HepG2 (cell line): ENCODE data around the gene KRTAP1-4. TPM values are rescaled to one million over a fixed set of nuclear protein-coding genes. Genes with fewer than 3 reads are reported as not detected.

Experiments used
- ATAC-seq: fragments of 200-7000 bp; cut with Tn5 transposase; 3 replicates; pipeline ENCODE4 v1.9.1; 2020; ENCODE audit warnings: mild to moderate bottlenecking, moderate library complexity
- BruUV-seq: library from RNA; stranded (reverse); fragments of 400-500 nt; replicated peaks from 2 replicates; lab custom pipeline; 2021; lab: Mats Ljungman, UMichigan
- CTCF ChIA-PET: fragments of 300-600 bp; formaldehyde crosslinking; extraction: SDS; loops from one replicate; lab custom pipeline; 2021; ENCODE audit warnings: low total read pairs, inconsistent platforms, low intra/inter-chr PET ratio; lab: Yijun Ruan, JAX
- POLR2A ChIA-PET: fragments of 350-600 bp; sonication (Branson Sonifier 250); formaldehyde crosslinking; loops from one replicate; lab custom pipeline; 2020; ENCODE audit warnings: antibody characterized with exemption, inconsistent platforms; lab: Yijun Ruan, JAX
- DNase-seq: peaks from one replicate; pipeline ENCODE4 v3.0.0-alpha.2; 2015; ENCODE audit warnings: low spot score
- FAIRE-seq: peaks from 3 replicates; lab custom pipeline; 2011; peaks lifted over from hg19 to GRCh38; lab: Jason Lieb, UNC
- H2AFZ ChIP-seq: one replicate; pipeline ENCODE4 v1.6.1; 2011; ENCODE audit warnings: low read length, inconsistent platforms
- H3K27ac ChIP-seq: fragments of 300-600 bp; 3 replicates; pipeline ENCODE4 v1.8.0; 2011; ENCODE audit warnings: mixed run types, mild to moderate bottlenecking, mixed read lengths, low read length, inconsistent platforms; ENCODE audit not compliant: insufficient read depth; ENCODE audit errors: extremely low read length
- H3K27me3 ChIP-seq, 2 experiments: fragments of 200-600 bp in 1 of 2; 2 replicates in 1 of 2; 3 replicates in 1 of 2; pipeline versions ENCODE4 v1.6.0 to v1.8.0; 2011; ENCODE audit warnings: low read length in 2 of 2, mild to moderate bottlenecking in 2 of 2, moderate library complexity in 2 of 2, inconsistent platforms in 1 of 2; ENCODE audit not compliant: insufficient read depth in 2 of 2, control insufficient read depth in 1 of 2
- H3K36me3 ChIP-seq, 2 experiments: fragments of 200-600 bp in 1 of 2; replicated peaks in 1 of 2; 2 replicates in 1 of 2; 3 replicates in 1 of 2; pipeline versions ENCODE4 v1.5.1 to v1.8.0; 2011; ENCODE audit warnings: low read length in 2 of 2, inconsistent platforms in 1 of 2; ENCODE audit not compliant: insufficient read depth in 2 of 2, control insufficient read depth in 1 of 2
- H3K4me1 ChIP-seq: 2 replicates; pipeline ENCODE4 v1.5.1; 2012; ENCODE audit warnings: low read length, inconsistent platforms; ENCODE audit not compliant: insufficient read depth
- H3K4me2 ChIP-seq: 2 replicates; pipeline ENCODE4 v1.6.0; 2011; ENCODE audit warnings: low read depth, low read length, inconsistent platforms
- H3K4me3 ChIP-seq, 3 experiments: fragments of 200-600 bp in 1 of 3; sonication (generic), shearing (Covaris generic) in 1 of 3; replicated peaks in 1 of 3; 2 replicates each; pipeline ENCODE4 v1.5.1; 2011 to 2016; ENCODE audit warnings: low read length in 3 of 3, inconsistent platforms in 2 of 3, low read depth in 2 of 3, mild to moderate bottlenecking in 2 of 3, control low read depth in 1 of 3, mixed read lengths in 1 of 3; ENCODE audit not compliant: insufficient read depth in 1 of 3
- H3K79me2 ChIP-seq: one replicate; pipeline ENCODE4 v1.6.1; 2011; ENCODE audit warnings: low read length, inconsistent platforms; ENCODE audit not compliant: insufficient read depth
- H3K9ac ChIP-seq: 2 replicates; pipeline ENCODE4 v1.6.0; 2011; ENCODE audit warnings: mild to moderate bottlenecking, low read depth, low read length, inconsistent platforms; ENCODE audit not compliant: insufficient read depth
- H3K9me3 ChIP-seq: 2 replicates; pipeline ENCODE4 v1.5.1; 2012; ENCODE audit warnings: mild to moderate bottlenecking, low read length
- H4K20me1 ChIP-seq: 2 replicates; pipeline ENCODE4 v1.6.0; 2011; ENCODE audit warnings: inconsistent platforms, mild to moderate bottlenecking, low read length, moderate library complexity; ENCODE audit not compliant: insufficient read depth
- BCLAF1 ChIP-seq: fragments of 450-650 bp; IDR thresholded peaks from 2 replicates; pipeline ENCODE4 v1.6.1; 2017; ENCODE audit warnings: mild to moderate bottlenecking
- HMG20B ChIP-seq: conservative IDR thresholded peaks from 2 replicates; pipeline ENCODE4 v1.6.1; 2016; ENCODE audit warnings: missing genetic modification reagents, missing compliant biosample characterization
- KDM2A ChIP-seq: sonication (generic); formaldehyde crosslinking; IDR thresholded peaks from 2 replicates; pipeline ENCODE4 v1.4.0; 2020; ENCODE audit warnings: low read depth, missing genetic modification reagents, borderline replicate concordance
- MYNN ChIP-seq: sonication (generic); formaldehyde crosslinking; IDR thresholded peaks from 2 replicates; pipeline ENCODE4 v1.4.0; 2020; ENCODE audit warnings: mild to moderate bottlenecking, low read depth, missing genetic modification reagents
- PHF8 ChIP-seq: sonication (generic); formaldehyde crosslinking; IDR thresholded peaks from 2 replicates; pipeline ENCODE4 v1.5.0; 2020; ENCODE audit warnings: missing genetic modification reagents
- ZNF580 ChIP-seq: IDR thresholded peaks from 2 replicates; pipeline ENCODE4 v1.6.1; 2016; ENCODE audit warnings: low read depth, borderline replicate concordance
- WGBS: methylation state at CpG from one replicate; pipeline ENCODE4 v1.1.6; 2017; ENCODE audit warnings: low lambda C conversion rate; 5-methylcytosine and 5-hydroxymethylcytosine counted together
- in situ Hi-C: cut with HindIII; loops from 2 replicates; pipeline ENCODE4 v1.10.0; 2017; ENCODE audit warnings: low pct_unique_long_range_greater_than_20kb; ENCODE audit not compliant: extremely low pct_ligation_motif_present
- intact Hi-C: fragments of 100-400 bp; cut with micrococcal nuclease; formaldehyde crosslinking; loops from one replicate; pipeline ENCODE4 v1.10.0; 2022; ENCODE audit not compliant: unreplicated experiment
- polyA plus RNA-seq, 8 experiments: library from polyadenylated mRNA; depleted of rRNA in 3 of 8; stranded (reverse) in 7 of 8; unstranded in 1 of 8; fragments of >200 nt; fragmentation: Illumina TruSeq in 4 of 8; extraction: Trizol in 4 of 8; gene quantifications; 2 replicates each; pipeline versions ENCODE4 v1.2.1 to v1.2.3, GENCODE V29; 2011 to 2016; ENCODE audit warnings: low read depth in 4 of 8, missing spikeins in 1 of 8, mixed read lengths in 1 of 8; ENCODE audit not compliant: insufficient read depth in 1 of 8
- total RNA-seq, 5 experiments: library from RNA; depleted of rRNA; stranded (reverse); fragments of >200 nt; fragmentation: Illumina TruSeq; extraction: Trizol; gene quantifications; 2 replicates each; pipeline ENCODE4 v1.2.3, GENCODE V29; 2016; ENCODE audit warnings: low read depth in 1 of 5

Gene KRTAP1-4
- total and polyA plus RNA-seq, 2 of the 13 experiments (the other 11 are each of a cell fraction or from before 2014, with no cell fraction given) = not detected

GRCh38 chr17:40993084-40993483 is 36.9 kb downstream of the KRTAP1-4 start (continued):
- TF ChIP-seq BCLAF1 = no peak

- intact Hi-C loops (no loop called here), in situ Hi-C loops (no loop called here)
- no peaks in the 10 kb centered on the region for H3K9me3 ChIP-seq
- no peaks in the 10 kb centered on the region for H4K20me1 ChIP-seq
- no peak overlapping the region for H3K4me2 ChIP-seq
- WGBS = 69% methylated on average over 3 of the region's 3 CpGs
- FAIRE-seq (no peak), DNase-seq (no peak), ATAC-seq (no peak)
- no peak overlapping the region for H3K9ac ChIP-seq
- CTCF ChIA-PET = no interaction called here
- BruUV-seq = no TSS peak
- POLR2A ChIA-PET = no interaction called here
- TF ChIP-seq HMG20B (no peak), KDM2A (no peak), ZNF580 (no peak), MYNN (CRISPR knock-in tag) (no peak), PHF8 (CRISPR knock-in tag) (no peak)
- H3K36me3 ChIP-seq = no peaks in the 10 kb centered on the region
- no peak overlapping the region for H3K4me3 ChIP-seq
- peaks cover 5% of the 10 kb centered on the region; the same call in 1 of the 2 replicates for H3K4me1 ChIP-seq
- no peaks in the 10 kb centered on the region for H3K27me3 ChIP-seq
- H3K79me2 ChIP-seq = no peaks in the 10 kb centered on the region
- no peak overlapping the region for H2AFZ ChIP-seq
- no peak overlapping the region for H3K27ac ChIP-seq
Observed at GRCh38 chr17:40992666-40993065, 37.3 kb downstream of the KRTAP1-4 start.
